IMR-90 (cell line): ENCODE results near the gene TRIM27.

Experiments used
- BHLHE40 ChIP-seq: fragments of 150-350 bp; IDR thresholded peaks from 2 replicates; pipeline ENCODE4 v1.6.1; 2016; ENCODE audit warnings: mild to moderate bottlenecking, low read depth, low read length
- CEBPB ChIP-seq: IDR thresholded peaks from 2 replicates; pipeline ENCODE4 v1.6.1; 2012; ENCODE audit warnings: low read depth, low read length, improper control_type of control experiment
- FOS ChIP-seq: fragments of 150-350 bp; IDR thresholded peaks from 2 replicates; pipeline ENCODE4 v1.6.1; 2016; ENCODE audit warnings: low read depth, low read length
- MAFK ChIP-seq: IDR thresholded peaks from 2 replicates; pipeline ENCODE4 v1.6.1; 2012; ENCODE audit warnings: low read depth, low read length, improper control_type of control experiment
- MAZ ChIP-seq: IDR thresholded peaks from 2 replicates; pipeline ENCODE4 v1.6.1; 2012; ENCODE audit warnings: low read depth, mild to moderate bottlenecking, low read length, improper control_type of control experiment, moderate library complexity, borderline replicate concordance
- MXI1 ChIP-seq: IDR thresholded peaks from 2 replicates; pipeline ENCODE4 v1.6.1; 2012; ENCODE audit warnings: low read depth, mild to moderate bottlenecking, low read length, moderate library complexity, borderline replicate concordance
- NFE2L2 ChIP-seq: fragments of 150-350 bp; IDR thresholded peaks from 2 replicates; pipeline ENCODE4 v1.6.1; 2016; ENCODE audit warnings: low read depth, mild to moderate bottlenecking, low read length
- POLR2A ChIP-seq: IDR thresholded peaks from 2 replicates; pipeline ENCODE4 v1.6.1; 2012; ENCODE audit warnings: mild to moderate bottlenecking, low read depth, low read length
- RAD21 ChIP-seq: IDR thresholded peaks from 2 replicates; pipeline ENCODE4 v1.6.1; 2012; ENCODE audit warnings: low read length, improper control_type of control experiment
- RFX5 ChIP-seq: IDR thresholded peaks from 2 replicates; pipeline ENCODE4 v1.8.0; 2012; ENCODE audit warnings: low read depth, mild to moderate bottlenecking, low read length, moderate library complexity
- SMC3 ChIP-seq: fragments of 150-350 bp; IDR thresholded peaks from 2 replicates; pipeline ENCODE4 v1.6.1; 2016; ENCODE audit warnings: low read depth, mild to moderate bottlenecking, antibody characterized with exemption, low read length, moderate library complexity
- TF ChIP-seq, protein P1 (sequence below): conservative IDR thresholded peaks from 2 replicates; pipeline ENCODE4 v1.5.1; 2012; ENCODE audit warnings: mild to moderate bottlenecking, low read depth, low read length, improper control_type of control experiment
- TF ChIP-seq, protein P2 (sequence below): fragments of 150-350 bp; IDR thresholded peaks from 2 replicates; pipeline ENCODE4 v1.6.1; 2017; ENCODE audit warnings: mild to moderate bottlenecking, antibody characterized with exemption, low read length, low read depth
- TF ChIP-seq, protein P3 (sequence below): fragments of 150-350 bp; IDR thresholded peaks from 2 replicates; pipeline ENCODE4 v1.6.1; 2016; ENCODE audit warnings: low read depth, mild to moderate bottlenecking, low read length, moderate library complexity, borderline replicate concordance

DNA sequence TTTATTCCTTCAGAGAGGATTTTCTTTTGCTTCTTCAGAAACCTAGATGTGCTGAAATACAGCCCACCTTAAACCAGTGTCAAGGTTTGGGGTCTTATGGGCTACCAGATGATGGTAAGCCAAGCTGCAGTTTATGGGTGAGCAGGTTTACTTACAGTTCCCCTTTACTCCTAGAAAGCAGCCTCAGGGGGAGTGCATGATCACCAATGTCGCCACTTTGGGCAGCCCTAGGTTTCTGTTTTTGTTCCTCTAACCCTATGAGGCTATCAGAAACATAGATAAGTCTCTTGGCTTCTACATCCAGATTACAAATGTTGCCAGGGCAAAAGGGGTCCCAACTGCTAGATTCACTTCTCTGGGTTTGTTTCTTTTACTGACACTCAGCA, 67.2 kb downstream of the TRIM27 start:
- TF ChIP-seq POLR2A (no peak), MAZ (no peak), BHLHE40 (no peak), SMC3 (no peak), RAD21 (no peak), MXI1 (no peak), RFX5 (no peak), MAFK (no peak), FOS (no peak), CEBPB (no peak), NFE2L2 (no peak)
- TF ChIP-seq, protein P1, sequence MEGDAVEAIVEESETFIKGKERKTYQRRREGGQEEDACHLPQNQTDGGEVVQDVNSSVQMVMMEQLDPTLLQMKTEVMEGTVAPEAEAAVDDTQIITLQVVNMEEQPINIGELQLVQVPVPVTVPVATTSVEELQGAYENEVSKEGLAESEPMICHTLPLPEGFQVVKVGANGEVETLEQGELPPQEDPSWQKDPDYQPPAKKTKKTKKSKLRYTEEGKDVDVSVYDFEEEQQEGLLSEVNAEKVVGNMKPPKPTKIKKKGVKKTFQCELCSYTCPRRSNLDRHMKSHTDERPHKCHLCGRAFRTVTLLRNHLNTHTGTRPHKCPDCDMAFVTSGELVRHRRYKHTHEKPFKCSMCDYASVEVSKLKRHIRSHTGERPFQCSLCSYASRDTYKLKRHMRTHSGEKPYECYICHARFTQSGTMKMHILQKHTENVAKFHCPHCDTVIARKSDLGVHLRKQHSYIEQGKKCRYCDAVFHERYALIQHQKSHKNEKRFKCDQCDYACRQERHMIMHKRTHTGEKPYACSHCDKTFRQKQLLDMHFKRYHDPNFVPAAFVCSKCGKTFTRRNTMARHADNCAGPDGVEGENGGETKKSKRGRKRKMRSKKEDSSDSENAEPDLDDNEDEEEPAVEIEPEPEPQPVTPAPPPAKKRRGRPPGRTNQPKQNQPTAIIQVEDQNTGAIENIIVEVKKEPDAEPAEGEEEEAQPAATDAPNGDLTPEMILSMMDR, result no peak
- TF ChIP-seq, protein P2, sequence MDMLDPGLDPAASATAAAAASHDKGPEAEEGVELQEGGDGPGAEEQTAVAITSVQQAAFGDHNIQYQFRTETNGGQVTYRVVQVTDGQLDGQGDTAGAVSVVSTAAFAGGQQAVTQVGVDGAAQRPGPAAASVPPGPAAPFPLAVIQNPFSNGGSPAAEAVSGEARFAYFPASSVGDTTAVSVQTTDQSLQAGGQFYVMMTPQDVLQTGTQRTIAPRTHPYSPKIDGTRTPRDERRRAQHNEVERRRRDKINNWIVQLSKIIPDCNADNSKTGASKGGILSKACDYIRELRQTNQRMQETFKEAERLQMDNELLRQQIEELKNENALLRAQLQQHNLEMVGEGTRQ, result no peak
- TF ChIP-seq, protein P3, sequence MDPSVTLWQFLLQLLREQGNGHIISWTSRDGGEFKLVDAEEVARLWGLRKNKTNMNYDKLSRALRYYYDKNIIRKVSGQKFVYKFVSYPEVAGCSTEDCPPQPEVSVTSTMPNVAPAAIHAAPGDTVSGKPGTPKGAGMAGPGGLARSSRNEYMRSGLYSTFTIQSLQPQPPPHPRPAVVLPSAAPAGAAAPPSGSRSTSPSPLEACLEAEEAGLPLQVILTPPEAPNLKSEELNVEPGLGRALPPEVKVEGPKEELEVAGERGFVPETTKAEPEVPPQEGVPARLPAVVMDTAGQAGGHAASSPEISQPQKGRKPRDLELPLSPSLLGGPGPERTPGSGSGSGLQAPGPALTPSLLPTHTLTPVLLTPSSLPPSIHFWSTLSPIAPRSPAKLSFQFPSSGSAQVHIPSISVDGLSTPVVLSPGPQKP, result no peak
